Keratinocyte (primary cell): ENCODE data around the gene DEPP1. TPM values are rescaled to one million over a fixed set of nuclear protein-coding genes. Genes with fewer than 3 reads are reported as not detected.

Source experiments
- DNase-seq: peaks from one replicate; pipeline ENCODE4 v3.0.0-alpha.2; 2011; ENCODE audit warnings: low read depth, missing footprints, low spot score
- FAIRE-seq: peaks from 2 replicates; lab custom pipeline; 2011; peaks lifted over from hg19 to GRCh38; lab: Jason Lieb, UNC
- H2AFZ ChIP-seq: 2 replicates; pipeline ENCODE4 v1.6.0; 2012; ENCODE audit warnings: low read length, control low read depth, inconsistent platforms; ENCODE audit not compliant: control insufficient read depth
- H3K27ac ChIP-seq: 2 replicates; pipeline ENCODE4 v1.5.1; 2011; ENCODE audit warnings: low read length; ENCODE audit not compliant: control insufficient read depth, insufficient read depth
- H3K27me3 ChIP-seq: 3 replicates; pipeline ENCODE4 v1.6.0; 2011; ENCODE audit warnings: low read length; ENCODE audit not compliant: control insufficient read depth, insufficient read depth; ENCODE audit errors: extremely low read depth
- H3K36me3 ChIP-seq, 2 experiments: 2 replicates in 1 of 2; 3 replicates in 1 of 2; pipeline ENCODE4 v1.5.1; 2011; ENCODE audit warnings: low read length in 2 of 2, mild to moderate bottlenecking in 1 of 2; ENCODE audit not compliant: control insufficient read depth in 2 of 2, insufficient read depth in 2 of 2; ENCODE audit errors: extremely low read depth in 1 of 2
- H3K4me1 ChIP-seq: 3 replicates; pipeline ENCODE4 v1.5.1; 2011; ENCODE audit warnings: low read length; ENCODE audit not compliant: control insufficient read depth, insufficient read depth; ENCODE audit errors: extremely low read depth
- H3K4me2 ChIP-seq: 3 replicates; pipeline ENCODE4 v1.6.0; 2011; ENCODE audit warnings: low read depth, low read length; ENCODE audit not compliant: control insufficient read depth, insufficient read depth; ENCODE audit errors: extremely low read depth
- H3K4me3 ChIP-seq, 3 experiments: fragments of 200-600 bp in 1 of 3; sonication (generic) in 1 of 3; 2 replicates in 2 of 3; 3 replicates in 1 of 3; pipeline ENCODE4 v1.5.1; 2011 to 2016; ENCODE audit warnings: low read length in 3 of 3, mild to moderate bottlenecking in 3 of 3, control low read depth in 2 of 3, inconsistent platforms in 1 of 3, low read depth in 1 of 3, mixed read lengths in 1 of 3, mixed run types in 1 of 3, moderate library complexity in 1 of 3; ENCODE audit not compliant: control insufficient read depth in 2 of 3, insufficient read depth in 2 of 3; ENCODE audit errors: extremely low read depth in 1 of 3
- H3K79me2 ChIP-seq: 2 replicates; pipeline ENCODE4 v1.6.0; 2012; ENCODE audit warnings: low read length; ENCODE audit not compliant: control insufficient read depth, insufficient read depth
- H3K9ac ChIP-seq: 3 replicates; pipeline ENCODE4 v1.6.0; 2011; ENCODE audit warnings: low read length; ENCODE audit not compliant: control insufficient read depth, insufficient read depth; ENCODE audit errors: extremely low read depth
- H3K9me1 ChIP-seq: 3 replicates; pipeline ENCODE4 v1.6.0; 2011; ENCODE audit warnings: low read length; ENCODE audit not compliant: control insufficient read depth, insufficient read depth; ENCODE audit errors: extremely low read depth
- H3K9me3 ChIP-seq: 2 replicates; pipeline ENCODE4 v1.5.1; 2012; ENCODE audit warnings: low read depth, low read length; ENCODE audit not compliant: control insufficient read depth
- H4K20me1 ChIP-seq: 3 replicates; pipeline ENCODE4 v1.6.0; 2011; ENCODE audit warnings: low read length; ENCODE audit not compliant: control insufficient read depth, insufficient read depth; ENCODE audit errors: extremely low read depth
- EZH2 ChIP-seq: IDR thresholded peaks from one replicate; pipeline ENCODE4 v1.6.1; 2012; ENCODE audit warnings: inconsistent platforms, mild to moderate bottlenecking, low read length, moderate library complexity
- dilution Hi-C: fragments of 300-500 bp; cut with MboI; formaldehyde crosslinking; loops from one replicate; pipeline ENCODE4 v1.7.0; 2020; ENCODE audit warnings: low sequenced_read_pairs; ENCODE audit not compliant: extremely low pct_ligation_motif_present
- polyA plus RNA-seq, 5 experiments: library from polyadenylated mRNA; depleted of rRNA in 3 of 5; stranded (reverse) in 3 of 5; stranded (forward) in 1 of 5; unstranded in 1 of 5; fragments of >200 nt; gene quantifications; 1 replicate in 1 of 5; 2 replicates in 3 of 5; 3 replicates in 1 of 5; pipeline versions ENCODE4 v1.2.1 to v1.2.3, GENCODE V29; 2011 to 2012; ENCODE audit warnings: missing spikeins in 2 of 5, low read depth in 1 of 5, low replicate concordance in 1 of 5
- TF ChIP-seq, protein P1 (sequence below), 3 experiments: IDR thresholded peaks in 1 of 3; conservative IDR thresholded peaks in 1 of 3; optimal IDR thresholded peaks in 1 of 3; 2 replicates in 2 of 3; 3 replicates in 1 of 3; pipeline versions ENCODE3 to v1.5.1; 2011; ENCODE audit warnings: low read length in 3 of 3, mild to moderate bottlenecking in 3 of 3, moderate library complexity in 2 of 3, control low read depth in 1 of 3, inconsistent platforms in 1 of 3; ENCODE audit not compliant: insufficient read depth in 2 of 3; ENCODE audit errors: extremely low read depth in 1 of 3

DEPP1 gene
- polyA plus RNA-seq, 1 donor (not counting 4 experiments of a cell fraction or from before 2014, with no cell fraction given): 1.2 TPM

DNA sequence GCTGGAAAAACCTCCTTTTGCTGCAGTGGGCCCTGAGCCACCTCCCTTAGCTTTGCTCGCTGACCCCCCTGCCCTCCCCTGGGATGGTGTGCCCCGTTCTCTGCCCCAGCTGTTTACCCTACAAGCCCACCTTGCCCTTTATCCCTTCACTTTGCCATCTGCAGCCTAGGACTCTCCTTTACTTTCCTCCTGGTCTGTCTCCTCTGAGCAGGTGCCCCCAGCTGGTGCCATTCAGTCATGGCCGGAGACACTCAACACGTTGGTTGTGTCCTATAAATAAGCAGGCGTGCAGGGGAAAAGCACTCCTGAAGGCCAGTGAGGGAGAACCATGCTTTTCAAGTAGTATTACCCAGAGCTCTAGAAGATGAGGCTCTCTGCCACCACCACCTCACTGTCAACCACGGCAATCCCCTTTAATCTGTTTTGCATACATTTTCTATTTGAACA is 12.9 kb downstream of the DEPP1 start:
- H4K20me1 ChIP-seq: no peaks in the 10 kb centered on the region
- no peaks in the 10 kb centered on the region for H3K79me2 ChIP-seq
- H3K27me3 ChIP-seq: no peaks in the 10 kb centered on the region
- no peak overlapping the region for H2AFZ ChIP-seq
- FAIRE-seq: no peak
- H3K9me1 ChIP-seq: no peaks in the 10 kb centered on the region
- no peak overlapping the region for H3K4me3 ChIP-seq
- no peaks in the 10 kb centered on the region for H3K36me3 ChIP-seq
- H3K9me3 ChIP-seq: no peaks in the 10 kb centered on the region
- dilution Hi-C loops: no loop called here
- peaks cover 3% of the 10 kb centered on the region for H3K4me1 ChIP-seq
- H3K4me2 ChIP-seq: no peak overlapping the region
- DNase-seq: no peak
- no peak overlapping the region for H3K27ac ChIP-seq
- no peak overlapping the region for H3K9ac ChIP-seq
- TF ChIP-seq EZH2: no peak
- TF ChIP-seq, protein P1, sequence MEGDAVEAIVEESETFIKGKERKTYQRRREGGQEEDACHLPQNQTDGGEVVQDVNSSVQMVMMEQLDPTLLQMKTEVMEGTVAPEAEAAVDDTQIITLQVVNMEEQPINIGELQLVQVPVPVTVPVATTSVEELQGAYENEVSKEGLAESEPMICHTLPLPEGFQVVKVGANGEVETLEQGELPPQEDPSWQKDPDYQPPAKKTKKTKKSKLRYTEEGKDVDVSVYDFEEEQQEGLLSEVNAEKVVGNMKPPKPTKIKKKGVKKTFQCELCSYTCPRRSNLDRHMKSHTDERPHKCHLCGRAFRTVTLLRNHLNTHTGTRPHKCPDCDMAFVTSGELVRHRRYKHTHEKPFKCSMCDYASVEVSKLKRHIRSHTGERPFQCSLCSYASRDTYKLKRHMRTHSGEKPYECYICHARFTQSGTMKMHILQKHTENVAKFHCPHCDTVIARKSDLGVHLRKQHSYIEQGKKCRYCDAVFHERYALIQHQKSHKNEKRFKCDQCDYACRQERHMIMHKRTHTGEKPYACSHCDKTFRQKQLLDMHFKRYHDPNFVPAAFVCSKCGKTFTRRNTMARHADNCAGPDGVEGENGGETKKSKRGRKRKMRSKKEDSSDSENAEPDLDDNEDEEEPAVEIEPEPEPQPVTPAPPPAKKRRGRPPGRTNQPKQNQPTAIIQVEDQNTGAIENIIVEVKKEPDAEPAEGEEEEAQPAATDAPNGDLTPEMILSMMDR (optimal IDR thresholded peaks at IDR 0.05 in 1 of 3, IDR thresholded peaks at IDR 0.05 in 1 of 3, conservative IDR thresholded peaks at IDR 0.05 in 1 of 3; ENCODE audit: extremely low read depth in 1 of 3, insufficient read depth in 2 of 3, low read length in 3 of 3): no peak

DNA sequence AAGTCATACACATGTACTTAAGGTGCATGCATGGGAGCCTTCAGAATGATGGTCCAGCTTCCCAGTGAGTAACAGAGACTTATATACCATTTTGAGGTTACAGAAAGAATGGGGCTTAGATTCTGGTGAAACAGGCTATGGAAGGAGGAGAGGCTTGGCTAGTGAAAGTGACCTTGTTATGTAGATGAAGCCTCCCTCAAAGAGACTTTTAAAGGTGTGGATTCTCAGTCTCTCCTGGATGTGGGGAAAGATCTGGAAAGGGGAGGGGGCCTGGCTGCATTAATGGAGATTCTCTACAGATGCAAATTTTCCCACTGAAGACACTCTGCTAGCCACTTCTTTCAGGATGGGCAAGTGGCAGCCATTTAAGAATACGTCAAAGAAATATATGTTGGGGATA is 13.5 kb downstream of the DEPP1 start:
- Histone ChIP-seq H3K4me3 (no peak overlapping the region), H3K4me1 (peaks cover 3% of the 10 kb centered on the region), H2AFZ (no peak overlapping the region), H3K9me1 (no peaks in the 10 kb centered on the region), H3K27ac (no peak overlapping the region), H3K36me3 (no peaks in the 10 kb centered on the region), H4K20me1 (no peaks in the 10 kb centered on the region), H3K27me3 (no peaks in the 10 kb centered on the region), H3K4me2 (no peak overlapping the region), H3K9ac (no peak overlapping the region), H3K9me3 (no peaks in the 10 kb centered on the region), H3K79me2 (no peaks in the 10 kb centered on the region)
- no peak for FAIRE-seq
- dilution Hi-C loops: no loop called here
- DNase-seq: no peak
- TF ChIP-seq, protein P1 (optimal IDR thresholded peaks at IDR 0.05 in 1 of 3, IDR thresholded peaks at IDR 0.05 in 1 of 3, conservative IDR thresholded peaks at IDR 0.05 in 1 of 3; ENCODE audit: extremely low read depth in 1 of 3, insufficient read depth in 2 of 3, low read length in 3 of 3): no peak
- TF ChIP-seq EZH2: no peak
